SK-N-SH (cell line): ENCODE data around the gene C14orf132.

Experiments used
- CTCF ChIP-seq: fragments of 200-600 bp; sonication (generic); IDR thresholded peaks from 2 replicates; pipeline ENCODE4 v1.6.1; 2017; ENCODE audit warnings: antibody characterized with exemption, mild to moderate bottlenecking, moderate library complexity
- EP300 ChIP-seq, 2 experiments: IDR thresholded peaks; 2 replicates each; pipeline versions ENCODE4 v1.4.0 to v1.6.1; 2012; ENCODE audit warnings: borderline replicate concordance in 1 of 2, low read depth in 1 of 2, low read length in 1 of 2
- FOXJ3 ChIP-seq: sonication (generic); formaldehyde crosslinking; IDR thresholded peaks from 2 replicates; pipeline ENCODE4 v1.5.1; 2020; ENCODE audit warnings: mild to moderate bottlenecking, missing genetic modification reagents
- JUND ChIP-seq: IDR thresholded peaks from 2 replicates; pipeline ENCODE4 v1.4.0; 2012
- NFIC ChIP-seq: IDR thresholded peaks from 2 replicates; pipeline ENCODE4 v1.4.0; 2012; ENCODE audit warnings: borderline replicate concordance
- POLR2AphosphoS5 ChIP-seq: IDR thresholded peaks from 2 replicates; pipeline ENCODE4 v1.6.1; 2012; ENCODE audit warnings: low read depth, low read length
- SMC3 ChIP-seq: IDR thresholded peaks from 2 replicates; pipeline ENCODE4 v1.6.1; 2012; ENCODE audit warnings: low read depth, low read length, improper control_type of control experiment
- TCF12 ChIP-seq: IDR thresholded peaks from 2 replicates; pipeline ENCODE4 v1.4.0; 2012
- YY1 ChIP-seq: IDR thresholded peaks from 2 replicates; pipeline ENCODE4 v1.4.0; 2012; ENCODE audit warnings: low read depth, mild to moderate bottlenecking
- TF ChIP-seq, protein P1 (sequence below): fragments of 150-350 bp; IDR thresholded peaks from 2 replicates; pipeline ENCODE4 v1.6.1; 2017; ENCODE audit warnings: antibody characterized with exemption, low read length, low read depth, borderline replicate concordance

GRCh38 chr14:96062010-96062409, 22.8 kb downstream of the C14orf132 start:
- no peak for TF ChIP-seq CTCF
- no peak for TF ChIP-seq FOXJ3 (CRISPR knock-in tag)
- TF ChIP-seq POLR2AphosphoS5, result no peak
- no peak for TF ChIP-seq SMC3
- no peak for TF ChIP-seq EP300 (IDR thresholded peaks at IDR 0.05; ENCODE audit: borderline replicate concordance in 1 of 2, low read depth in 1 of 2, low read length in 1 of 2)
- TF ChIP-seq JUND, result no peak
- TF ChIP-seq YY1, result no peak
- TF ChIP-seq NFIC, result no peak
- TF ChIP-seq TCF12, result no peak
- TF ChIP-seq, protein P1, sequence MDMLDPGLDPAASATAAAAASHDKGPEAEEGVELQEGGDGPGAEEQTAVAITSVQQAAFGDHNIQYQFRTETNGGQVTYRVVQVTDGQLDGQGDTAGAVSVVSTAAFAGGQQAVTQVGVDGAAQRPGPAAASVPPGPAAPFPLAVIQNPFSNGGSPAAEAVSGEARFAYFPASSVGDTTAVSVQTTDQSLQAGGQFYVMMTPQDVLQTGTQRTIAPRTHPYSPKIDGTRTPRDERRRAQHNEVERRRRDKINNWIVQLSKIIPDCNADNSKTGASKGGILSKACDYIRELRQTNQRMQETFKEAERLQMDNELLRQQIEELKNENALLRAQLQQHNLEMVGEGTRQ, result no peak
